HG02623 (cell line): Measurements from ENCODE around the gene GPN3.
"Not testable (repeated sequence)": the region's sequence is repeated elsewhere in the genome, so short reads cannot be mapped to it uniquely, and the experiment has no call there.

Source experiments
- ATAC-seq: cut with Tn5 transposase; IDR thresholded peaks from one replicate; pipeline ENCODE4 v1.9.1; 2021; ENCODE audit warnings: moderate library complexity; ENCODE audit not compliant: unreplicated experiment

GPN3 gene

GRCh38 chr12:110468214-110469048 lies at the start of gene GPN3, which contains the start of gene FAM216A:
Gene GPN3, minus strand, starts transcription at chr12:110468257. Its CDS starts 54 bp downstream, at chr12:110468203.
Gene FAM216A, plus strand, starts transcription at chr12:110468845. Its CDS starts 31 bp downstream, at chr12:110468876.
- peak; percentile 74 for ATAC-seq

GRCh38 chr12:110516995-110517394 lies 48.9 kb upstream of the GPN3 start:
- no peak for ATAC-seq

- ATAC-seq = no peak
These were observed 46.3 kb upstream of the GPN3 start for GRCh38 chr12:110514363-110514762.

- ATAC-seq = no peak
These were observed 45.8 kb upstream of the GPN3 start for GRCh38 chr12:110513842-110514241.

GRCh38 chr12:110508071-110508586 lies 40.1 kb upstream of the GPN3 start:
- no peak for ATAC-seq

- ATAC-seq = no peak
These were observed 37.3 kb upstream of the GPN3 start for GRCh38 chr12:110505332-110505731.

- ATAC-seq = no peak
These were observed 35.4 kb upstream of the GPN3 start for GRCh38 chr12:110503432-110503831.

- peak; percentile 82 for ATAC-seq
These were observed 34.0 kb upstream of the GPN3 start, which contains the start of the genes RAD9B and VPS29 for GRCh38 chr12:110501752-110502738. Gene RAD9B, plus strand, starts transcription at chr12:110502331. Its CDS starts 7 bp downstream, at chr12:110502338. Gene VPS29, minus strand, starts transcription at chr12:110502111. Its CDS starts 60 bp downstream, at chr12:110502051.

GRCh38 chr12:110501399-110501751 lies 33.3 kb upstream of the GPN3 start:
- peak; percentile 27 for ATAC-seq

- ATAC-seq = no peak
These were observed 31.1 kb upstream of the GPN3 start for GRCh38 chr12:110498984-110499706.

GRCh38 chr12:110475426-110475825 lies 7.4 kb upstream of the GPN3 start:
- ATAC-seq = no peak

- ATAC-seq = no peak
These were observed 227 bp downstream of the GPN3 start for GRCh38 chr12:110467847-110468213.

GRCh38 chr12:110466791-110467190 lies 1.3 kb downstream of the GPN3 start:
- ATAC-seq = no peak

GRCh38 chr12:110465765-110466164 lies 2.3 kb downstream of the GPN3 start:
- not testable (repeated sequence) for ATAC-seq

- ATAC-seq = no peak
These were observed 3.0 kb downstream of the GPN3 start for GRCh38 chr12:110465024-110465423.

- not testable (repeated sequence) for ATAC-seq
These were observed 6.9 kb downstream of the GPN3 start for GRCh38 chr12:110461189-110461588.

GRCh38 chr12:110458756-110459155 lies 9.3 kb downstream of the GPN3 start:
- no peak for ATAC-seq

GRCh38 chr12:110453569-110454296 lies 14.3 kb downstream of the GPN3 start:
- no peak for ATAC-seq

GRCh38 chr12:110451263-110451662 lies 16.8 kb downstream of the GPN3 start:
- no peak for ATAC-seq
